SK-N-SH treated with all-trans-retinoic acid at 6 μM for 48 hours (cell line): ENCODE measurements around the gene GRID1.

Experiments
- BACH2 ChIP-seq: fragments of 250-450 bp; sonication (Bioruptor Pico); IDR thresholded peaks from 2 replicates; pipeline ENCODE4 v1.9.0; 2021; ENCODE audit warnings: mild to moderate bottlenecking, borderline replicate concordance
- CSDC2 ChIP-seq: fragments of 250-450 bp; sonication (Bioruptor Pico); IDR thresholded peaks from 2 replicates; pipeline ENCODE4 v1.5.0; 2020; ENCODE audit warnings: mild to moderate bottlenecking, moderate library complexity
- ISL1 ChIP-seq: fragments of 250-450 bp; sonication (Bioruptor Pico); IDR thresholded peaks from 2 replicates; pipeline ENCODE4 v2.1.2; 2022; ENCODE audit warnings: mild to moderate bottlenecking, moderate library complexity
- RARB ChIP-seq: fragments of 250-450 bp; sonication (Bioruptor Pico); IDR thresholded peaks from 2 replicates; pipeline ENCODE4 v1.8.0; 2021; ENCODE audit warnings: mild to moderate bottlenecking, moderate library complexity
- SNAI2 ChIP-seq: fragments of 250-450 bp; sonication (Bioruptor Pico); IDR thresholded peaks from 2 replicates; pipeline ENCODE4 v1.5.0; 2020; ENCODE audit warnings: mild to moderate bottlenecking, moderate library complexity
- TCF4 ChIP-seq: fragments of 250-450 bp; sonication (Bioruptor Pico); IDR thresholded peaks from 2 replicates; pipeline ENCODE4 v1.8.0; 2021; ENCODE audit warnings: mild to moderate bottlenecking, moderate library complexity, borderline replicate concordance
- TOX ChIP-seq: fragments of 250-450 bp; sonication (Bioruptor Pico); IDR thresholded peaks from 2 replicates; pipeline ENCODE4 v1.8.0; 2021; ENCODE audit warnings: mild to moderate bottlenecking, moderate library complexity, borderline replicate concordance
- ZC3H10 ChIP-seq: fragments of 250-450 bp; sonication (Bioruptor Pico); IDR thresholded peaks from 2 replicates; pipeline ENCODE4 v1.5.1; 2021; ENCODE audit warnings: mild to moderate bottlenecking, moderate library complexity
- ZFP30 ChIP-seq: fragments of 450-650 bp; formaldehyde crosslinking; IDR thresholded peaks from 2 replicates; pipeline ENCODE4 v1.5.0; 2022; ENCODE audit warnings: mild to moderate bottlenecking, moderate library complexity
- ZNF565 ChIP-seq: fragments of 450-650 bp; formaldehyde crosslinking; conservative IDR thresholded peaks from 2 replicates; pipeline ENCODE4 v1.5.0; 2020; ENCODE audit warnings: low read depth, mild to moderate bottlenecking, moderate library complexity
- ZNF8 ChIP-seq: fragments of 450-650 bp; formaldehyde crosslinking; IDR thresholded peaks from 2 replicates; pipeline ENCODE4 v1.5.0; 2020; ENCODE audit warnings: mild to moderate bottlenecking, moderate library complexity
- TF ChIP-seq, protein P1 (sequence below): fragments of 250-450 bp; sonication (Bioruptor Pico); IDR thresholded peaks from 2 replicates; pipeline ENCODE4 v1.5.1; 2020; ENCODE audit warnings: low read depth, mild to moderate bottlenecking, moderate library complexity
- TF ChIP-seq, protein P2 (sequence below): fragments of 250-450 bp; sonication (Bioruptor Pico); IDR thresholded peaks from 2 replicates; pipeline ENCODE4 v1.5.1; 2021; ENCODE audit warnings: mild to moderate bottlenecking, moderate library complexity
- TF ChIP-seq, protein P3 (sequence below): fragments of 250-450 bp; sonication (Bioruptor Pico); IDR thresholded peaks from 2 replicates; pipeline ENCODE4 v1.8.0; 2021; ENCODE audit warnings: low read depth, mild to moderate bottlenecking, moderate library complexity, borderline replicate concordance

DNA sequence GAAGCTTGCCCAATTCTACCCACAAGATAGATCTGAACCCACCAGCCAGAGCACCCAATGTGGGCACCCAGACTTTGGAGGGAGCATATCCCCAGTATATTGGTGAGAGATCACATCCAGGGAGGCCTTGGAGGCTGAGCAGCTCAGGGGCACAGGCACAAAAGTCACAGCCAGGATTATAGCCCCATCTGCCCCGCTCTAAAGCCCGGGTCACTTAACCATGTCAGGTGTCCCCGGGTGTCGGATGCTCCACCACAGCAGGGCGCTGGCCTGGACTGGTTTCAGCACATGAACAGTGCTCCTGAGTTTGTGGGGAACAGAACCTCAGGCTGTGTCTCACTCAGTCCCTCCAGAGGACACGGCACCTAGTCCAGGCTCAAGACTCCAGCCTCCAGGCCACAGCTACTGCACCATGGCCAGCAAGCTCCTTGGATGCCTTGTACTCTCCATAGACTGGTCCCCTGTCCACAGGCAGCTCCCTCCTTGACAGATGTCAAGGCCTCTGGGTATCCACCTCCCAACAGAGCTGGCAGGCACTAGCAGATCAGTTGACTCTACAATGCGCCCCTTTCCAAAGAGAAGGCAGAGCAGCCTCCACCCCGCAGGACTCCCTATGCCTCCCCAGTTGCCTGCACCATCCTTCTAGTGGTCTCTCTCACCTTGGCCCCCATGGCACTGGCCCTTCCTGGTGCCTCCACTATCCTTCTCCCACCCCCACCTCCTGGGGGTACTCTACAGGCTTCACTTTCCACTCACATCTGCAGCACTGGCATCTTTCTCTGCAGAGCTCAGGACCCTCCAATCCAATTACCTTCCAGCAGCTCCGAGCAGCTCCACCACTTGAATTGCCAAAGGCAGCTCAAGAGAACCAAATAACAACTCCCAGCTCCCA, 306.0 kb downstream of the GRID1 start:
- TF ChIP-seq ZNF8 (CRISPR knock-in tag) (no peak), ISL1 (no peak), RARB (CRISPR knock-in tag) (no peak), BACH2 (CRISPR knock-in tag) (no peak), TCF4 (CRISPR knock-in tag) (no peak), CSDC2 (CRISPR knock-in tag) (no peak), ZFP30 (no peak), ZC3H10 (CRISPR knock-in tag) (no peak), ZNF565 (CRISPR knock-in tag) (no peak), SNAI2 (CRISPR knock-in tag) (no peak), TOX (CRISPR knock-in tag) (no peak)
- TF ChIP-seq, protein P1, sequence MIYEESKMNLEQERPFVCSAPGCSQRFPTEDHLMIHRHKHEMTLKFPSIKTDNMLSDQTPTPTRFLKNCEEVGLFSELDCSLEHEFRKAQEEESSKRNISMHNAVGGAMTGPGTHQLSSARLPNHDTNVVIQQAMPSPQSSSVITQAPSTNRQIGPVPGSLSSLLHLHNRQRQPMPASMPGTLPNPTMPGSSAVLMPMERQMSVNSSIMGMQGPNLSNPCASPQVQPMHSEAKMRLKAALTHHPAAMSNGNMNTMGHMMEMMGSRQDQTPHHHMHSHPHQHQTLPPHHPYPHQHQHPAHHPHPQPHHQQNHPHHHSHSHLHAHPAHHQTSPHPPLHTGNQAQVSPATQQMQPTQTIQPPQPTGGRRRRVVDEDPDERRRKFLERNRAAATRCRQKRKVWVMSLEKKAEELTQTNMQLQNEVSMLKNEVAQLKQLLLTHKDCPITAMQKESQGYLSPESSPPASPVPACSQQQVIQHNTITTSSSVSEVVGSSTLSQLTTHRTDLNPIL, result no peak
- TF ChIP-seq, protein P2, sequence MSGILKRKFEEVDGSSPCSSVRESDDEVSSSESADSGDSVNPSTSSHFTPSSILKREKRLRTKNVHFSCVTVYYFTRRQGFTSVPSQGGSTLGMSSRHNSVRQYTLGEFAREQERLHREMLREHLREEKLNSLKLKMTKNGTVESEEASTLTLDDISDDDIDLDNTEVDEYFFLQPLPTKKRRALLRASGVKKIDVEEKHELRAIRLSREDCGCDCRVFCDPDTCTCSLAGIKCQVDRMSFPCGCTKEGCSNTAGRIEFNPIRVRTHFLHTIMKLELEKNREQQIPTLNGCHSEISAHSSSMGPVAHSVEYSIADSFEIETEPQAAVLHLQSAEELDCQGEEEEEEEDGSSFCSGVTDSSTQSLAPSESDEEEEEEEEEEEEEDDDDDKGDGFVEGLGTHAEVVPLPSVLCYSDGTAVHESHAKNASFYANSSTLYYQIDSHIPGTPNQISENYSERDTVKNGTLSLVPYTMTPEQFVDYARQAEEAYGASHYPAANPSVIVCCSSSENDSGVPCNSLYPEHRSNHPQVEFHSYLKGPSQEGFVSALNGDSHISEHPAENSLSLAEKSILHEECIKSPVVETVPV (CRISPR knock-in tag), result no peak
- TF ChIP-seq, protein P3, sequence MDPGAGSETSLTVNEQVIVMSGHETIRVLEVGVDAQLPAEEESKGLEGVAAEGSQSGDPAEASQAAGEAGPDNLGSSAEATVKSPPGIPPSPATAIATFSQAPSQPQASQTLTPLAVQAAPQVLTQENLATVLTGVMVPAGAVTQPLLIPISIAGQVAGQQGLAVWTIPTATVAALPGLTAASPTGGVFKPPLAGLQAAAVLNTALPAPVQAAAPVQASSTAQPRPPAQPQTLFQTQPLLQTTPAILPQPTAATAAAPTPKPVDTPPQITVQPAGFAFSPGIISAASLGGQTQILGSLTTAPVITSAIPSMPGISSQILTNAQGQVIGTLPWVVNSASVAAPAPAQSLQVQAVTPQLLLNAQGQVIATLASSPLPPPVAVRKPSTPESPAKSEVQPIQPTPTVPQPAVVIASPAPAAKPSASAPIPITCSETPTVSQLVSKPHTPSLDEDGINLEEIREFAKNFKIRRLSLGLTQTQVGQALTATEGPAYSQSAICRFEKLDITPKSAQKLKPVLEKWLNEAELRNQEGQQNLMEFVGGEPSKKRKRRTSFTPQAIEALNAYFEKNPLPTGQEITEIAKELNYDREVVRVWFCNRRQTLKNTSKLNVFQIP, result no peak
